HepG2 (cell line): Measurements from ENCODE around the gene COPS7A. TPM values are rescaled to one million over a fixed set of nuclear protein-coding genes. Genes with fewer than 3 reads are reported as not detected.

ENCODE experiments used
- ARID5B ChIP-seq: IDR thresholded peaks from 2 replicates; pipeline ENCODE4 v1.4.0; 2020; ENCODE audit warnings: mild to moderate bottlenecking, missing genetic modification reagents
- EP300 ChIP-seq, 3 experiments: sonication (generic) in 1 of 3; formaldehyde crosslinking in 1 of 3; IDR thresholded peaks; 2 replicates each; pipeline versions ENCODE4 v1.5.1 to v1.6.1; 2011 to 2020; ENCODE audit warnings: low read depth in 2 of 3, low read length in 2 of 3, borderline replicate concordance in 1 of 3, improper control_type of control experiment in 1 of 3, mild to moderate bottlenecking in 1 of 3, missing genetic modification reagents in 1 of 3, moderate library complexity in 1 of 3
- GFI1 ChIP-seq: sonication (generic); formaldehyde crosslinking; IDR thresholded peaks from 2 replicates; pipeline ENCODE4 v1.5.0; 2020; ENCODE audit warnings: missing genetic modification reagents, mild to moderate bottlenecking, borderline replicate concordance
- HOMEZ ChIP-seq: IDR thresholded peaks from 2 replicates; pipeline ENCODE4 v1.6.1; 2016; ENCODE audit warnings: low read depth
- NONO ChIP-seq, 2 experiments: fragments of 450-650 bp in 1 of 2; sonication (generic) in 1 of 2; formaldehyde crosslinking in 1 of 2; IDR thresholded peaks in 1 of 2; conservative IDR thresholded peaks in 1 of 2; 2 replicates each; pipeline versions ENCODE4 v1.6.1 to v1.8.0; 2017 to 2022; ENCODE audit warnings: mild to moderate bottlenecking in 1 of 2, missing genetic modification reagents in 1 of 2, moderate library complexity in 1 of 2
- SMC3 ChIP-seq: IDR thresholded peaks from 2 replicates; pipeline ENCODE4 v1.6.1; 2011; ENCODE audit warnings: low read length, improper control_type of control experiment
- SMYD3 ChIP-seq: sonication (generic); formaldehyde crosslinking; IDR thresholded peaks from 2 replicates; pipeline ENCODE4 v1.8.1; 2023; ENCODE audit warnings: mild to moderate bottlenecking, missing genetic modification reagents
- TAF1 ChIP-seq: sonication (generic); formaldehyde crosslinking; IDR thresholded peaks from 2 replicates; pipeline ENCODE4 v1.4.0; 2020; ENCODE audit warnings: missing genetic modification reagents
- ZBTB43 ChIP-seq: sonication (generic); formaldehyde crosslinking; conservative IDR thresholded peaks from 2 replicates; pipeline ENCODE4 v1.4.0; 2020; ENCODE audit warnings: missing genetic modification reagents
- ZNF292 ChIP-seq: sonication (generic); formaldehyde crosslinking; IDR thresholded peaks from 2 replicates; pipeline ENCODE4 v1.8.1; 2022; ENCODE audit warnings: mild to moderate bottlenecking, low read depth, missing genetic modification reagents, borderline replicate concordance
- polyA plus RNA-seq, 8 experiments: library from polyadenylated mRNA; depleted of rRNA in 3 of 8; stranded (reverse) in 7 of 8; unstranded in 1 of 8; fragments of >200 nt; fragmentation: Illumina TruSeq in 4 of 8; extraction: Trizol in 4 of 8; gene quantifications; 2 replicates each; pipeline versions ENCODE4 v1.2.1 to v1.2.3, GENCODE V29; 2011 to 2016; ENCODE audit warnings: low read depth in 4 of 8, missing spikeins in 1 of 8, mixed read lengths in 1 of 8; ENCODE audit not compliant: insufficient read depth in 1 of 8
- total RNA-seq, 5 experiments: library from RNA; depleted of rRNA; stranded (reverse); fragments of >200 nt; fragmentation: Illumina TruSeq; extraction: Trizol; gene quantifications; 2 replicates each; pipeline ENCODE4 v1.2.3, GENCODE V29; 2016; ENCODE audit warnings: low read depth in 1 of 5
- TF ChIP-seq, protein P1 (sequence below): sonication (generic); formaldehyde crosslinking; conservative IDR thresholded peaks from 2 replicates; pipeline ENCODE4 v1.4.0; 2020; ENCODE audit warnings: mild to moderate bottlenecking, missing genetic modification reagents, moderate library complexity

Gene COPS7A
- total and polyA plus RNA-seq, 2 of the 13 experiments (the other 11 are each of a cell fraction or from before 2014, with no cell fraction given) = 40.0 to 73.6 TPM

DNA sequence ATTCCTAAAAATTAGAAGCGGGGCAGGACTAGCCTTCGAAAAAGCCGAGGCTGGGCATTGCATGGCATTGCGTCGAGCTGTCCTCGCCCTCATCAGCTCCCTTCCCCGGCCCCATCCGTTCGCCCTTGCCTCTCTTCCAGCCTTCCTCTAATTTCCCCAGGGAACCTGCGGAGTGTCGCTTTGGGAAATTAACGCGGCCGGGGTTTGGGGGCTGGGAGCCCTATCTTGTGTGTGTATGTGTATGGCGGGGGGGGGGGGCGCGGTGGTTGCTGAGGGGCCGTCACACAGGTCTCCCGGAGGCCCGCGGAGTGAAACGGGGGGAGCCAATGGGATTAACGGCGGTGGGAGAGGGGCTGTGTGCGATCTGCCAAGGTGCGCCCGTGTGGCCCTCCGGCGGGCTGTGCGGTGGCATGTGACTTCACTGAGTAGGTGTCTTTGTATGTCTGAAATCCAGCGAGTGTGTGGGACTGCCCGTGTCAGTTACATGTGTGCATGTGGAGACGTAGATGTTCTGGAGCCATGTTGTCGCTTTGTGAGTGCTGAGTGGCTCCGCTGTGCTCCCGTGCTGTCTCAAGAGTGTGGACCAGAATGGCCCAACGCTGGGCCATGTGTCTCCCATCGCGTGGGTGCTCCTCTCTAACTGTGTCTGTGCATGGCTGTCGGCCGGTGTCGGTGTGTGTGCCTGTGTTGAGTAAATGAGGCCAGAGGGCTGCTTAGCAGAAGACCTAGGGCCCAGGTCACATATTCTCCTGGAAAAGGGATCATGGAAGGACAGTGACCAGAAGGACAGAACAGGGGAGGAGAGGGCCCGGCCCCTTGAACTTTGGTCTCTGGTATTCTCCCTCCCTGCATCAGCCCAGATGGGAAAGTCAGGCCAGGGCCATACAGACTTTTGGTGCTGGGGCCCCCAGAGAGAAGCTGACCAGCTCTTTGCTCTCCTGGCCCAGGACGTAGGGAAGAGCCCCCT is 43.8 kb downstream of the COPS7A start (continued):
- peak; percentile 59 for TF ChIP-seq ARID5B (CRISPR knock-in tag)
- TF ChIP-seq, protein P1, sequence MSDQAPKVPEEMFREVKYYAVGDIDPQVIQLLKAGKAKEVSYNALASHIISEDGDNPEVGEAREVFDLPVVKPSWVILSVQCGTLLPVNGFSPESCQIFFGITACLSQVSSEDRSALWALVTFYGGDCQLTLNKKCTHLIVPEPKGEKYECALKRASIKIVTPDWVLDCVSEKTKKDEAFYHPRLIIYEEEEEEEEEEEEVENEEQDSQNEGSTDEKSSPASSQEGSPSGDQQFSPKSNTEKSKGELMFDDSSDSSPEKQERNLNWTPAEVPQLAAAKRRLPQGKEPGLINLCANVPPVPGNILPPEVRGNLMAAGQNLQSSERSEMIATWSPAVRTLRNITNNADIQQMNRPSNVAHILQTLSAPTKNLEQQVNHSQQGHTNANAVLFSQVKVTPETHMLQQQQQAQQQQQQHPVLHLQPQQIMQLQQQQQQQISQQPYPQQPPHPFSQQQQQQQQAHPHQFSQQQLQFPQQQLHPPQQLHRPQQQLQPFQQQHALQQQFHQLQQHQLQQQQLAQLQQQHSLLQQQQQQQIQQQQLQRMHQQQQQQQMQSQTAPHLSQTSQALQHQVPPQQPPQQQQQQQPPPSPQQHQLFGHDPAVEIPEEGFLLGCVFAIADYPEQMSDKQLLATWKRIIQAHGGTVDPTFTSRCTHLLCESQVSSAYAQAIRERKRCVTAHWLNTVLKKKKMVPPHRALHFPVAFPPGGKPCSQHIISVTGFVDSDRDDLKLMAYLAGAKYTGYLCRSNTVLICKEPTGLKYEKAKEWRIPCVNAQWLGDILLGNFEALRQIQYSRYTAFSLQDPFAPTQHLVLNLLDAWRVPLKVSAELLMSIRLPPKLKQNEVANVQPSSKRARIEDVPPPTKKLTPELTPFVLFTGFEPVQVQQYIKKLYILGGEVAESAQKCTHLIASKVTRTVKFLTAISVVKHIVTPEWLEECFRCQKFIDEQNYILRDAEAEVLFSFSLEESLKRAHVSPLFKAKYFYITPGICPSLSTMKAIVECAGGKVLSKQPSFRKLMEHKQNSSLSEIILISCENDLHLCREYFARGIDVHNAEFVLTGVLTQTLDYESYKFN = peak; percentile 84
- TF ChIP-seq NONO (IDR thresholded peaks at IDR 0.05) = no peak
- TF ChIP-seq NONO (CRISPR knock-in tag; conservative IDR thresholded peaks at IDR 0.05) = peak; percentile 57; the same call in 1 of the 2 replicates
- TF ChIP-seq HOMEZ (CRISPR knock-in tag) = no peak
- 0 out of 2 replicates have a peak, but pooled peaks have one; percentile 32 for TF ChIP-seq SMYD3 (CRISPR knock-in tag)
- peak; percentile 45; the same call in 1 of the 2 replicates for TF ChIP-seq TAF1
- 0 out of 2 replicates have a peak, but pooled peaks have one; percentile 5 for TF ChIP-seq SMC3
- peak; percentile 43; the same call in 1 of the 2 replicates for TF ChIP-seq ZNF292 (CRISPR knock-in tag)
- 0 out of 4 replicates have a peak, but pooled peaks of 1 of the 2 experiments have one; percentile 25 for TF ChIP-seq EP300 (IDR thresholded peaks at IDR 0.05; ENCODE audit: low read depth in 2 of 2, low read length in 2 of 2)
- no peak for TF ChIP-seq EP300 (CRISPR knock-in tag; IDR thresholded peaks at IDR 0.05; ENCODE audit: borderline replicate concordance)
- TF ChIP-seq GFI1 = peak; percentile 60; the same call in 1 of the 2 replicates
- 0 out of 2 replicates have a peak, but pooled peaks have one; percentile 39 for TF ChIP-seq ZBTB43 (CRISPR knock-in tag)
